Endothelial cell of umbilical vein (primary cell): ENCODE measurements around the gene EPHA8. TPM values are rescaled to one million over a fixed set of nuclear protein-coding genes. Genes with fewer than 3 reads are reported as not detected.

Experiments
- BruUV-seq: library from RNA; stranded (reverse); fragments of 400-500 nt; replicated peaks from 2 replicates; lab custom pipeline; 2021; lab: Mats Ljungman, UMichigan
- CTCF ChIA-PET: fragments of 300-600, 350-600 bp; sonication (Branson Sonifier 250); formaldehyde crosslinking; loops from one replicate; lab custom pipeline; 2021; ENCODE audit warnings: antibody characterized with exemption, inconsistent platforms; lab: Charles Lee
- POLR2A ChIA-PET: fragments of 300-600, 350-600 bp; sonication (Branson Sonifier 250); formaldehyde crosslinking; loops from one replicate; lab custom pipeline; 2021; ENCODE audit warnings: antibody characterized with exemption, inconsistent platforms; lab: Charles Lee
- DNase-seq: peaks from one replicate; pipeline ENCODE4 v3.0.0-alpha.2; 2011; ENCODE audit warnings: low read depth, low spot score
- FAIRE-seq: peaks from 2 replicates; lab custom pipeline; 2011; peaks lifted over from hg19 to GRCh38; lab: Jason Lieb, UNC
- H2AFZ ChIP-seq: 2 replicates; pipeline ENCODE4 v1.6.0; 2012; ENCODE audit warnings: low read depth, low read length, control low read depth, inconsistent platforms
- H3K27ac ChIP-seq: 2 replicates; pipeline ENCODE4 v1.5.1; 2011; ENCODE audit warnings: low read depth, mild to moderate bottlenecking, control low read depth, low read length, moderate library complexity; ENCODE audit not compliant: insufficient read depth
- H3K27me3 ChIP-seq, 2 experiments: 2 replicates each; pipeline versions ENCODE4 v1.6.0 to v1.6.1; 2011; ENCODE audit warnings: low read length in 2 of 2, mixed read lengths in 1 of 2; ENCODE audit not compliant: control insufficient read depth in 2 of 2, insufficient read depth in 2 of 2
- H3K36me3 ChIP-seq, 2 experiments: 2 replicates in 1 of 2; 3 replicates in 1 of 2; pipeline ENCODE4 v1.5.1; 2011; ENCODE audit warnings: low read length in 2 of 2, mild to moderate bottlenecking in 1 of 2, moderate library complexity in 1 of 2; ENCODE audit not compliant: control insufficient read depth in 2 of 2, insufficient read depth in 2 of 2; ENCODE audit errors: extremely low read depth in 1 of 2
- H3K4me1 ChIP-seq: 3 replicates; pipeline ENCODE4 v1.5.1; 2011; ENCODE audit warnings: mild to moderate bottlenecking, low read length; ENCODE audit not compliant: control insufficient read depth, insufficient read depth; ENCODE audit errors: extremely low read depth
- H3K4me2 ChIP-seq: 2 replicates; pipeline ENCODE4 v1.6.1; 2011; ENCODE audit warnings: low read length, control low read depth, mixed read lengths; ENCODE audit not compliant: insufficient read depth
- H3K4me3 ChIP-seq, 3 experiments: fragments of 200-600 bp in 1 of 3; sonication (generic), shearing (Covaris generic) in 1 of 3; replicated peaks in 1 of 3; 2 replicates each; pipeline ENCODE4 v1.5.1; 2011 to 2016; ENCODE audit warnings: control low read depth in 3 of 3, low read length in 3 of 3, mild to moderate bottlenecking in 2 of 3, inconsistent platforms in 1 of 3, low read depth in 1 of 3, moderate library complexity in 1 of 3; ENCODE audit not compliant: insufficient read depth in 1 of 3
- H3K79me2 ChIP-seq: 2 replicates; pipeline ENCODE4 v1.6.0; 2012; ENCODE audit warnings: low read length, inconsistent platforms; ENCODE audit not compliant: control insufficient read depth, insufficient read depth
- H3K9ac ChIP-seq: replicated peaks from 2 replicates; pipeline ENCODE3; 2011; ENCODE audit warnings: low read length, control low read depth; ENCODE audit not compliant: insufficient read depth; ENCODE audit errors: extremely low read depth
- H3K9me1 ChIP-seq: replicated peaks from 3 replicates; pipeline ENCODE4 v1.6.0; 2011; ENCODE audit warnings: mild to moderate bottlenecking, low read length; ENCODE audit not compliant: control insufficient read depth, insufficient read depth; ENCODE audit errors: extremely low read depth
- H3K9me3 ChIP-seq: replicated peaks from 2 replicates; pipeline ENCODE4 v1.5.1; 2012; ENCODE audit warnings: low read length, inconsistent platforms; ENCODE audit not compliant: control insufficient read depth, insufficient read depth
- H4K20me1 ChIP-seq: replicated peaks from 2 replicates; pipeline ENCODE3; 2011; ENCODE audit warnings: mild to moderate bottlenecking, low read length; ENCODE audit not compliant: control insufficient read depth, insufficient read depth; ENCODE audit errors: extremely low read depth
- CTCF ChIP-seq, 2 donors: IDR thresholded peaks; 1 replicate in 1 of 2; 2 replicates in 1 of 2; pipeline ENCODE4 v1.5.1; 2011; ENCODE audit warnings: low read length in 2 of 2, mild to moderate bottlenecking in 2 of 2, moderate library complexity in 2 of 2, control low read depth in 1 of 2, inconsistent platforms in 1 of 2, low read depth in 1 of 2; ENCODE audit not compliant: insufficient read depth in 1 of 2; ENCODE audit errors: extremely low read depth in 1 of 2
- EZH2 ChIP-seq: IDR thresholded peaks from 2 replicates; pipeline ENCODE4 v1.6.1; 2012; ENCODE audit warnings: borderline replicate concordance, low read depth, mild to moderate bottlenecking, moderate library complexity, low read length, inconsistent platforms; ENCODE audit not compliant: severe bottlenecking
- FOS ChIP-seq: IDR thresholded peaks from 2 replicates; pipeline ENCODE4 v1.6.1; 2011; ENCODE audit warnings: mild to moderate bottlenecking, low read length, moderate library complexity, borderline replicate concordance; ENCODE audit not compliant: insufficient read depth
- GATA2 ChIP-seq: IDR thresholded peaks from 2 replicates; pipeline ENCODE4 v1.7.0; 2011; ENCODE audit warnings: low read depth, mild to moderate bottlenecking, moderate library complexity, mixed read lengths, low read length; ENCODE audit not compliant: insufficient read length, insufficient read depth
- JUN ChIP-seq: IDR thresholded peaks from 2 replicates; pipeline ENCODE4 v1.6.1; 2011; ENCODE audit warnings: borderline replicate concordance, low read depth; ENCODE audit not compliant: insufficient read length, insufficient read depth
- MAX ChIP-seq: IDR thresholded peaks from 2 replicates; pipeline ENCODE4 v1.6.1; 2011; ENCODE audit not compliant: insufficient read depth, insufficient read length
- MYC ChIP-seq: IDR thresholded peaks from one replicate; pipeline ENCODE4 v1.6.1; 2011; ENCODE audit warnings: mild to moderate bottlenecking, low read depth, low read length
- POLR2A ChIP-seq: IDR thresholded peaks from 2 replicates; pipeline ENCODE4 v1.6.1; 2012; ENCODE audit warnings: low read depth, mild to moderate bottlenecking, control low read depth, low read length
- POLR2AphosphoS5 ChIP-seq: IDR thresholded peaks from 2 replicates; pipeline ENCODE4 v1.6.1; 2012; ENCODE audit warnings: low read depth, mild to moderate bottlenecking, control low read depth, low read length, moderate library complexity; ENCODE audit not compliant: insufficient read depth
- dilution Hi-C: fragments of 300-500 bp; cut with MboI; formaldehyde crosslinking; loops from one replicate; pipeline ENCODE4 v1.15.0; 2019; ENCODE audit warnings: low sequenced_read_pairs; ENCODE audit not compliant: extremely low pct_ligation_motif_present
- intact Hi-C: fragments of 100-400 bp; cut with micrococcal nuclease; formaldehyde crosslinking; loops from one replicate; pipeline ENCODE4 v1.10.0; 2022
- polyA plus RNA-seq, 4 experiments: library from polyadenylated mRNA; depleted of rRNA in 3 of 4; stranded (reverse) in 3 of 4; unstranded in 1 of 4; fragments of >200 nt; gene quantifications; 2 replicates each; pipeline versions ENCODE4 v1.2.1 to v1.2.3, GENCODE V29; 2011 to 2012; ENCODE audit warnings: missing spikeins in 1 of 4
- total RNA-seq: library from RNA; stranded (reverse); gene quantifications from 2 replicates; pipeline ENCODE4 v1.2.3, GENCODE V29; 2021

EPHA8 gene
- total and polyA plus RNA-seq, 2 donors (not counting 3 experiments of a cell fraction or from before 2014, with no cell fraction given), result not detected

- FAIRE-seq (no peak), DNase-seq (no peak)
- H2AFZ ChIP-seq, result no peak overlapping the region
- intact Hi-C loops (no loop called here), dilution Hi-C loops (no loop called here)
- H3K4me3 ChIP-seq, result no peak overlapping the region
- TF ChIP-seq FOS, result no peak
- TF ChIP-seq POLR2A, result no peak
- TF ChIP-seq POLR2AphosphoS5, result no peak
- TF ChIP-seq CTCF (IDR thresholded peaks at IDR 0.05; ENCODE audit: extremely low read depth in 1 of 2, insufficient read depth in 1 of 2, low read depth in 1 of 2, low read length in 2 of 2), result no peak
- TF ChIP-seq EZH2, result no peak
- no peak for TF ChIP-seq MYC
- no peak for TF ChIP-seq JUN
- TF ChIP-seq GATA2, result no peak
- TF ChIP-seq MAX, result no peak
- no peaks in the 10 kb centered on the region for H4K20me1 ChIP-seq
- H3K4me2 ChIP-seq, result no peak overlapping the region
- no peak overlapping the region for H3K9ac ChIP-seq
- peaks cover 23 to 33% of the 10 kb centered on the region in 2 experiments for H3K27me3 ChIP-seq
- H3K27ac ChIP-seq, result no peak overlapping the region
- no TSS peak for BruUV-seq
- H3K36me3 ChIP-seq, result no peaks in the 10 kb centered on the region
- no peaks in the 10 kb centered on the region for H3K9me1 ChIP-seq
- POLR2A ChIA-PET, result no interaction called here
- H3K4me1 ChIP-seq, result no peaks in the 10 kb centered on the region
- CTCF ChIA-PET, result interaction anchor here (1.4 kb wide), 1 partner anchor 11 kb away, joined by 4 read pairs; no protein-coding TSS in a partner anchor
- no peaks in the 10 kb centered on the region for H3K79me2 ChIP-seq
- H3K9me3 ChIP-seq, result no peaks in the 10 kb centered on the region
These were observed 10.0 kb upstream of the EPHA8 start for GRCh38 chr1:22553104-22553880.
